Superior temporal gyrus (tissue), 1 donor: ENCODE data around the gene ARHGEF12.

ENCODE experiments used
- DNase-seq: peaks from one replicate; pipeline ENCODE4 v3.0.0-alpha.2; 2016; ENCODE audit errors: extremely low spot score

Gene ARHGEF12

GRCh38 chr11:120316880-120317688, 19.1 kb upstream of the ARHGEF12 start:
- no peak for DNase-seq

- no peak for DNase-seq
Measured at GRCh38 chr11:120317689-120318480, 18.3 kb upstream of the ARHGEF12 start.

GRCh38 chr11:120318906-120319305, 17.3 kb upstream of the ARHGEF12 start:
- no peak for DNase-seq

GRCh38 chr11:120324932-120325810, 11.0 kb upstream of the ARHGEF12 start, which contains the start of gene TLCD5:
Gene TLCD5, plus strand, starts transcription at chr11:120325299. Its CDS starts 2,143 bp downstream, at chr11:120327442.
- DNase-seq = peak; percentile 57

GRCh38 chr11:120326228-120326627, 10.0 kb upstream of the ARHGEF12 start:
- DNase-seq = no peak

- DNase-seq = no peak
Measured at GRCh38 chr11:120326845-120327281, 9.3 kb upstream of the ARHGEF12 start.

- no peak for DNase-seq
Measured at GRCh38 chr11:120327311-120327710, 8.9 kb upstream of the ARHGEF12 start.

GRCh38 chr11:120329556-120329955, 6.7 kb upstream of the ARHGEF12 start:
- no peak for DNase-seq

- no peak for DNase-seq
Measured at GRCh38 chr11:120330045-120330444, 6.2 kb upstream of the ARHGEF12 start.

- DNase-seq = no peak
Measured at GRCh38 chr11:120331301-120331996, 4.8 kb upstream of the ARHGEF12 start.

- DNase-seq = peak; percentile 22
Measured at GRCh38 chr11:120332822-120333716, 3.1 kb upstream of the ARHGEF12 start.

GRCh38 chr11:120333801-120334200, 2.4 kb upstream of the ARHGEF12 start:
- DNase-seq = no peak

- DNase-seq = no peak
Measured at GRCh38 chr11:120334332-120334731, 1.9 kb upstream of the ARHGEF12 start.

- DNase-seq = peak; percentile 97
Measured at GRCh38 chr11:120334894-120335462, 1.2 kb upstream of the ARHGEF12 start.

- no peak for DNase-seq
Measured at GRCh38 chr11:120335556-120335907, 681 bp upstream of the ARHGEF12 start.

GRCh38 chr11:120336641-120337354, 585 bp downstream of the ARHGEF12 start:
- no peak for DNase-seq

GRCh38 chr11:120337355-120338106, 1.3 kb downstream of the ARHGEF12 start:
- peak; percentile 55 for DNase-seq
